Activated naive CD4-positive, alpha-beta T cell treated with anti-CD3 and anti-CD28 coated beads for 36 hours (primary cell): ENCODE measurements around the gene NCOA1. TPM values are rescaled to one million over a fixed set of nuclear protein-coding genes. Genes with fewer than 3 reads are reported as not detected.
"Not testable (repeated sequence)": the region's sequence is repeated elsewhere in the genome, so short reads cannot be mapped to it uniquely, and the experiment has no call there.

ENCODE experiments used
- CTCF ChIA-PET: fragments of 350-600 bp; sonication (Branson Sonifier 250); formaldehyde crosslinking; loops from one replicate; lab custom pipeline; 2021; ENCODE audit warnings: antibody characterized with exemption; lab: Charles Lee
- DNase-seq: peaks from one replicate; pipeline ENCODE4 v3.0.0-alpha.2; 2020
- H3K27ac Mint-ChIP-seq: one replicate; pipeline ENCODE4 v1.8.0; 2021; ENCODE audit warnings: mild to moderate bottlenecking, mixed read lengths
- H3K27me3 Mint-ChIP-seq: one replicate; pipeline ENCODE4 v1.8.0; 2021; ENCODE audit warnings: low read depth, mixed read lengths
- H3K36me3 Mint-ChIP-seq: one replicate; pipeline ENCODE4 v1.8.0; 2021; ENCODE audit warnings: low read depth, mixed read lengths
- H3K4me1 Mint-ChIP-seq: one replicate; pipeline ENCODE4 v1.8.0; 2021; ENCODE audit warnings: low read depth, mixed read lengths
- H3K4me3 Mint-ChIP-seq: one replicate; pipeline ENCODE4 v1.8.0; 2021; ENCODE audit warnings: mild to moderate bottlenecking, moderate library complexity, mixed read lengths
- H3K9me3 Mint-ChIP-seq: one replicate; pipeline ENCODE4 v1.8.0; 2021; ENCODE audit warnings: mixed read lengths
- intact Hi-C: fragments of 100-400 bp; cut with micrococcal nuclease; formaldehyde crosslinking; loops from one replicate; pipeline ENCODE4 v1.15.1; 2023
- total RNA-seq, 2 experiments: library from RNA; stranded (reverse); gene quantifications; one replicate each; pipeline ENCODE4 v1.2.3, GENCODE V29; 2021

Gene NCOA1
- total RNA-seq, 2 experiments from 2014 or later: 14.0 to 15.4 TPM

DNA sequence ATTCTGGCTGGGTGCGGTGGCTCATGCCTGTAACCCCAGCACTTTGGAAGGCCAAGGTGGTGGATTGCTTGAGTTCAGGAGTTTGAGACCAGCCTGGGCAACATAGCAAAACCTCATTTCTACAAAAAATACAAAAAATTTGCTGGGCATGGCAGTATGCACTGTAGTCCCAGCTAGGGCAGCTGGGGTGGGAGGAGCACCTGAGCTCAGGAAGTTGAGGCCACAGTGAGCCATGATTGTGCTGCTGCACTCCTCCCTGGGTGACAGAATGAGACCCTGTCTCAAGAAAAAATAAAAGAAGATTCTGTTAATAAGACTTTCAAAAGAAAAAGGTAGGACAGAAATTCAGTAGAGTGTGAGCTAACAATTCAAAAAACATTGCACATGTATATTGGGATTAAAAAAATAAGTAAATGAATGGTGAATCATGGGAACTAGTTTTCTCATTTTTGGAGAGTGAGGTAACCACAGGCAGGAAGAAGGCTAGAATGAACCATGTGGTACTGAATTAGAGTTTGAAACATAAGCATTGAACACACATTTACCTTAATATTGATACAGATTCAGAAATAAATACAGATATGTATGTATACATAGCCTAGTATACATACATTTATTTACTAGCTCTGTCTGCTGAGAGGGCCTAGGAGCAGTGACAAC is 53.5 kb downstream of the NCOA1 start:
- no peak for DNase-seq
- peaks cover 28% of the 10 kb centered on the region for H3K36me3 Mint-ChIP-seq
- no peak overlapping the region for H3K27ac Mint-ChIP-seq
- no peak overlapping the region for H3K4me3 Mint-ChIP-seq
- H3K27me3 Mint-ChIP-seq: no peaks in the 10 kb centered on the region
- intact Hi-C loops: no loop called here
- peaks cover 12% of the 10 kb centered on the region for H3K4me1 Mint-ChIP-seq
- CTCF ChIA-PET: no interaction called here
- peaks cover 39% of the 10 kb centered on the region for H3K9me3 Mint-ChIP-seq

- H3K4me1 Mint-ChIP-seq: peaks cover 21% of the 10 kb centered on the region
- no peak for DNase-seq
- intact Hi-C loops: loop anchor here (2.0 kb wide), 1 partner anchor 30 kb away; no protein-coding TSS in a partner anchor
- peaks cover 31% of the 10 kb centered on the region for H3K36me3 Mint-ChIP-seq
- CTCF ChIA-PET: no interaction called here
- H3K27me3 Mint-ChIP-seq: no peaks in the 10 kb centered on the region
- H3K4me3 Mint-ChIP-seq: no peak overlapping the region
- H3K27ac Mint-ChIP-seq: no peak overlapping the region
- H3K9me3 Mint-ChIP-seq: peaks cover 36% of the 10 kb centered on the region
These were observed 55.6 kb downstream of the NCOA1 start for GRCh38 chr2:24546669-24547068.

DNA sequence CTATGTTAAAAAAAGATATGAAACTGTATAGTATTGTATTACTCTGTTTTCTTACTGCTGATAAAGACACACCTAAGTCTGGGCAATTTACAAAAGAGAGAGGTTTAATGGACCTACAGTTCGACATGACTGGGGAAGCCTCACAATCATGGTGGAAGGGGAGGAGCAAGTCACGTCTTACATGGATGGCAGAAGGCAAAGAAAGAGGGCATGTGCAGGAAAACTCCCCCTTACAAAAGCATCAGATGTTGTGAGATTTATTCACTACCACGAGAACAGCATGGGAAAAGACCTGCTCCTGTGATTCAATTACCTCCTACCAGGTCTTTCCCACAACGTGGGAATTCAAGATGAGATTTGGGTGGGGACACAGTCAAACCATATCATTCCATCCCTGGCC is 57.0 kb downstream of the NCOA1 start:
- CTCF ChIA-PET: interaction anchor here (0.6 kb wide), 1 partner anchor 61 kb away, joined by 3 read pairs; no protein-coding TSS in a partner anchor
- Mint-ChIP-seq H3K4me3 (no peak overlapping the region), H3K27ac (no peak overlapping the region), H3K4me1 (peaks cover 21% of the 10 kb centered on the region), H3K36me3 (peaks cover 29% of the 10 kb centered on the region), H3K9me3 (peaks cover 28% of the 10 kb centered on the region), H3K27me3 (no peaks in the 10 kb centered on the region)
- intact Hi-C loops: no loop called here
- DNase-seq: no peak

DNA sequence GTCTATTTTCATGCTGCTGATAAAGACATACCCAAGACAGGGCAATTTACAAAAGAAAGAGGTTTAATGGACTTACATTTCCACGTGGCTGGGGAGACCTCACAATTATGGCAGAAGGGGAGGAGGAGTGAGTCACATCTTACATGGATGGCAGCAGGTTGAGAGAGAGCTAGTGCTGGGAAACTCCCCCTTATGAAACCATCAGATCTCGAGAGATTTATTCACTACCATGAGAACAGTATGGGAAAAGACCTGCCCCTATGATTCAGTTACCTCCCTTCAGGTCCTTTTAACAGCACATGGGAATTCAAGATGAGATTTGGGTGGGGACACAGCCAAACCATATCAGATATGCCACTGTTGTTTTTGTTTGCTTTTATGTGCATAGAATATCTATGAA is 59.2 kb downstream of the NCOA1 start:
- not testable (repeated sequence) for DNase-seq, H3K27me3 Mint-ChIP-seq, H3K4me3 Mint-ChIP-seq, H3K4me1 Mint-ChIP-seq
- CTCF ChIA-PET: interaction anchor here (0.7 kb wide), 1 partner anchor 54 kb away, joined by 5 read pairs; no protein-coding TSS in a partner anchor
- peaks cover 29% of the 10 kb centered on the region for H3K9me3 Mint-ChIP-seq
- intact Hi-C loops: loop anchor here (2.0 kb wide), 1 partner anchor 30 kb away; no protein-coding TSS in a partner anchor
- peaks cover 37% of the 10 kb centered on the region for H3K36me3 Mint-ChIP-seq
- peak overlapping the region; percentile 4 for H3K27ac Mint-ChIP-seq

DNA sequence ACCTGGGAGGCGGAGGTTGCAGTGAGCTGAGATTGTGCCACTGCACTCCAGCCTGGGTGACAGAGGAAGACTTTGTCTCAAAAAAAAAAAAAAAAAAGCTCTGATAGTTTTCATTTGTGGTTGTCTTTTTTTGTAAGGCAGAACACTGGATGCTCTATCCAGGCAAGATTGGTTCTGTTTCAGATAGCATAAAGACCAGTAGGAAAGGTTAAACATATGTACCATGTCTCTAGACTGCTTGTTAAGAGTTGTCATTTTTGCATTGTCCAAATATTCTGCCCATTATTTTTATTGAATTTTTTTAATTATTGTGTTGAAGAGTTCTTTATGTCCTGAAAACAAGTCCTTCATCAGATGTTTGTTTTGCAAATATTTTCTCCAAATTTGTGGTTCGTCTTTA is 60.0 kb downstream of the NCOA1 start:
- intact Hi-C loops: loop anchor here (2.0 kb wide), 1 partner anchor 30 kb away; no protein-coding TSS in a partner anchor
- Mint-ChIP-seq H3K36me3 (peaks cover 43% of the 10 kb centered on the region), H3K4me1 (peaks cover 10% of the 10 kb centered on the region), H3K9me3 (peaks cover 31% of the 10 kb centered on the region), H3K4me3 (no peak overlapping the region), H3K27me3 (no peaks in the 10 kb centered on the region), H3K27ac (no peak overlapping the region)
- no peak for DNase-seq
- CTCF ChIA-PET: interaction anchor here (0.7 kb wide), 1 partner anchor 55 kb away, joined by 5 read pairs; no protein-coding TSS in a partner anchor

DNA sequence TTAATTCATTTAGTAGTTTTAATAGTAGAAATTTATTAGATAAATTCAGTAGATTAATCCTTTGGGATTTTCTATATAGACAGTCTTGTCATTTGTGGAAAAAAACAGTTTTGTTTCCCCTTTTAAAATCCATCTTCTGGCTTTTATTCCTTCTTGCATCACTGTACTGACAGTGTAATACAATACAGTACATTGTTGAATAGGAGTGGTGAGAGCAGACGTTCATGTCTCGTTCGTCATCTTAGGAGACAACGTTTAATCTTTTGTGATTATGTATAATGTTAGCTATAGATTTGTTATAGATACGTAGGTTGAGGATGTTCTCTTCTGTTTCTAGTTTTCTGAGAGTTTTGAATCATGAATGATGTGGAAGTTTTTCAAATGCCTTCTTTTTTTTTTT is 61.8 kb downstream of the NCOA1 start:
- no peaks in the 10 kb centered on the region for H3K27me3 Mint-ChIP-seq
- H3K4me3 Mint-ChIP-seq: no peak overlapping the region
- peaks cover 49% of the 10 kb centered on the region for H3K36me3 Mint-ChIP-seq
- peaks cover 36% of the 10 kb centered on the region for H3K9me3 Mint-ChIP-seq
- H3K27ac Mint-ChIP-seq: no peak overlapping the region
- CTCF ChIA-PET: no interaction called here
- intact Hi-C loops: no loop called here
- DNase-seq: no peak
- H3K4me1 Mint-ChIP-seq: peaks cover 11% of the 10 kb centered on the region

GRCh38 chr2:24558781-24559472 is 67.9 kb downstream of the NCOA1 start:
- DNase-seq: no peak
- intact Hi-C loops: no loop called here
- no peaks in the 10 kb centered on the region for H3K27me3 Mint-ChIP-seq
- H3K9me3 Mint-ChIP-seq: peaks cover 19% of the 10 kb centered on the region
- CTCF ChIA-PET: no interaction called here
- H3K27ac Mint-ChIP-seq: no peak overlapping the region
- H3K36me3 Mint-ChIP-seq: peaks cover 33% of the 10 kb centered on the region
- H3K4me1 Mint-ChIP-seq: peaks cover 24% of the 10 kb centered on the region
- no peak overlapping the region for H3K4me3 Mint-ChIP-seq

DNA sequence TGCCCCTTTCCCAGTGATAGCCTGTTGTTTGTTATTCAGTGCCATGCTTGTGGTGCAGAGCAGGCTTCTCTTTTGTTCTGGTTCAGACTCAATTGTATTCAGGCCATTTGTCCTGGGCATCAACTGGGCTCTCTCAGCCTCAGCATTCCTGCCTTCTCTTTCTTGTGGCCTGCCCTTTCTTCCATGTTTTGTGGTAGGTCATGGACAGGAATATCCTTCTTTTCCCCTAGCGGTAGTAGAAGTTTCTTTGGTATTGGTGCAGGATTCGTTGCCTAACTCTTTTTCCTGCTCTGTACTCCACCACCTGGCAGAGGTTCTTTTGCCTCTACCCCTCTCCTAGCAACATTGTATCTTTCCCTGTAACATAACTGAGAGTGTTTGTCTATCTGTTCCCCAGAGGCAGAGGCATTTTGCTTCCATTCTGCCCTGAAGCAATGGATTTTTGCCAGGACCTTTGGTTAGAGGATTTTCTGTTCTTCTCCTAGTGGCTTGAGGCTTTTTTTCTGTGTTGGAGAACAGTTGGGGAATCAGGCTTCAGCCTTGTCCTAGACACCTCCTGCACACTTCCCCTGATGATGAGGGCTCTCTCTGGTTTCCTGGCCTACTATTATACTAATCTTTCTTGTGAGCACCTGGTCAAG is 68.5 kb downstream of the NCOA1 start:
- Mint-ChIP-seq H3K9me3 (peaks cover 17% of the 10 kb centered on the region), H3K36me3 (peaks cover 31% of the 10 kb centered on the region), H3K4me1 (peaks cover 24% of the 10 kb centered on the region), H3K4me3 (no peak overlapping the region), H3K27me3 (no peaks in the 10 kb centered on the region), H3K27ac (no peak overlapping the region)
- CTCF ChIA-PET: no interaction called here
- no peak for DNase-seq
- intact Hi-C loops: loop anchor here (5.0 kb wide), 1 partner anchor 268 kb away; no protein-coding TSS in a partner anchor

DNA sequence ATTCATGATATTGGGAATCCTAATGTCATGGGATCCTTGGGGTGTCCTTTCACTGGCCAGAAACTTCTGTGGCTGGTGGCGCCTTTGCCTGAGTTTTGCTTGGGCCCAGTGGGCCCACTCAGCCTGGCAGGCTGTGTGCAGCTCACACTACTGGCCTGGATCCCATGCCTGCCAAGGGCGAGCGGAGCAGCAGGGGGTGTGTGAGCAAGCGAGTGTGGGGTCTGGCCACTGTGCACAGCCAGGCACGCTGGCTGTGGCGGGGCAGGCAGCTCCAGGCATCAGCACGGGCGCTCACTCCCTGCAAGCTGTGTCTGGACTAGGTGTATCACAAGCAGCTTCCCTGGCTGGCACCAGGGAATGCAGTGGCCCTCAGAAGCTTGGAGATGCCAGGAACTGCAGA is 74.5 kb downstream of the NCOA1 start:
- peaks cover 3% of the 10 kb centered on the region for H3K9me3 Mint-ChIP-seq
- no peaks in the 10 kb centered on the region for H3K27me3 Mint-ChIP-seq
- CTCF ChIA-PET: interaction anchor here (0.6 kb wide), 1 partner anchor 66 kb away, joined by 3 read pairs; no protein-coding TSS in a partner anchor
- intact Hi-C loops: no loop called here
- peaks cover 26% of the 10 kb centered on the region for H3K36me3 Mint-ChIP-seq
- H3K27ac Mint-ChIP-seq: no peak overlapping the region
- DNase-seq: no peak
- H3K4me1 Mint-ChIP-seq: peaks cover 16% of the 10 kb centered on the region
- no peak overlapping the region for H3K4me3 Mint-ChIP-seq

DNA sequence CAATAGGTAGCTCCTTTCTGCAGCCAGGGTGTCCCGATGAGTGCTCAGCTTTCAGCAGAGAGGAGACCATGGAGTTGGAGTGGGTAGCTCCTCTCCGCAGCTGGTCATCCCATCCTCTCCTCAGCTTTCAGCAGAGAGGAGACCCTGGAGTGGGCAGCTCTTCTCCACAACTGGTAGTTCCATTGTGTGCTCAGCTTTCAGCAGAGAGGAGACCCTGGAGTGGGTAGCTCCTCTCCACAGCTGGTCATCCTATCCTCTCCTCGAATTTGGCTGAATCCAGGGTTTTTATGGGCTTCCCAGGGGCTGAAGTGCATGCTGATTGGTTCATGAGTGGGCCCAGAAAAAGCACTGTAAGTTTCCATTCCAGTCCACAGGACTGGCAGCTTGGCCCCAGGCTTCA is 75.2 kb downstream of the NCOA1 start:
- intact Hi-C loops: no loop called here
- Mint-ChIP-seq H3K4me1 (peaks cover 16% of the 10 kb centered on the region), H3K4me3 (no peak overlapping the region), H3K9me3 (peaks cover 3% of the 10 kb centered on the region), H3K27me3 (no peaks in the 10 kb centered on the region), H3K36me3 (peaks cover 27% of the 10 kb centered on the region), H3K27ac (no peak overlapping the region)
- DNase-seq: no peak
- CTCF ChIA-PET: no interaction called here

- Mint-ChIP-seq H3K9me3 (peaks cover 3% of the 10 kb centered on the region), H3K27me3 (no peaks in the 10 kb centered on the region), H3K4me3 (no peak overlapping the region), H3K4me1 (peaks cover 16% of the 10 kb centered on the region), H3K27ac (no peak overlapping the region), H3K36me3 (peaks cover 27% of the 10 kb centered on the region)
- intact Hi-C loops: no loop called here
- CTCF ChIA-PET: no interaction called here
- no peak for DNase-seq
These were observed 75.6 kb downstream of the NCOA1 start for GRCh38 chr2:24566630-24567029.

DNA sequence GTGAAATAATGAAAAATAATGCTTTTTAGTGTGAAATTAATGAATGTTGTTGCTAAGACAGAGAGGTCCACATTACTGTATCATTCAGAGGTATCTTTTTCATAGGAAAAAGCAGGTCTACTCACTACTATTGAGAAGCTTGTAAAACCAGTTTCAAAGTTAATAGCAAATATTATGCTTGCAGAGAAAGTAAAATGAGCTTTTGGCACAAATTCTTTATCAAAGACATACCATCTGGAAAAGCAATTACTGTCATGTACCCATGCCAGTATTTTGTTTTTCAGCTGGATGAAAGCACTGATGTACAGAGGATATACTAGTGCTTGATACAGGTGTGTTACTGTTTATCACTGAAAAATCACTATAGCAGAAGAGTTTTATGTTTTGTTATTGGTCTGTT is 77.5 kb downstream of the NCOA1 start:
- Mint-ChIP-seq H3K9me3 (peaks cover 3% of the 10 kb centered on the region), H3K4me3 (no peak overlapping the region), H3K4me1 (peaks cover 26% of the 10 kb centered on the region), H3K27me3 (no peaks in the 10 kb centered on the region), H3K36me3 (peaks cover 30% of the 10 kb centered on the region), H3K27ac (no peak overlapping the region)
- intact Hi-C loops: no loop called here
- no peak for DNase-seq
- CTCF ChIA-PET: interaction anchor here (0.6 kb wide), 1 partner anchor 481 kb away, joined by 3 read pairs; no protein-coding TSS in a partner anchor
